Spleen (tissue), 7 donors: ENCODE measurements around the gene MCTP1.

Experiments
- POLR2A ChIP-seq, 3 donors: fragments of 450-650 bp; IDR thresholded peaks; one replicate each; pipeline ENCODE4 v1.5.1; 2017; ENCODE audit warnings: antibody characterized with exemption in 3 of 3, mild to moderate bottlenecking in 1 of 3
- POLR2AphosphoS5 ChIP-seq, 3 donors: sonication (generic); formaldehyde crosslinking; IDR thresholded peaks; one replicate each; pipeline ENCODE4 v1.5.1; 2017; ENCODE audit warnings: antibody characterized with exemption in 3 of 3
- TF ChIP-seq, protein P1 (sequence below), 11 experiments: fragments of 200-600 bp in 7 of 11; fragments of 450-650 bp in 4 of 11; sonication (generic) in 4 of 11; IDR thresholded peaks in 8 of 11; conservative IDR thresholded peaks in 3 of 11; 1 replicate in 7 of 11; 2 replicates in 4 of 11; pipeline versions ENCODE4 v1.4.0 to v1.8.0; 2016 to 2021; ENCODE audit warnings: antibody characterized with exemption in 11 of 11, inconsistent platforms in 4 of 11, mild to moderate bottlenecking in 1 of 11
- donor health status: DM: no; HTN: no; CAD: no; lungs with moderate emphysema.
- donor health status: DM: no; HTN: no; CAD: no.
- donor health status: DM: no; HTN: no; CAD: no.

DNA sequence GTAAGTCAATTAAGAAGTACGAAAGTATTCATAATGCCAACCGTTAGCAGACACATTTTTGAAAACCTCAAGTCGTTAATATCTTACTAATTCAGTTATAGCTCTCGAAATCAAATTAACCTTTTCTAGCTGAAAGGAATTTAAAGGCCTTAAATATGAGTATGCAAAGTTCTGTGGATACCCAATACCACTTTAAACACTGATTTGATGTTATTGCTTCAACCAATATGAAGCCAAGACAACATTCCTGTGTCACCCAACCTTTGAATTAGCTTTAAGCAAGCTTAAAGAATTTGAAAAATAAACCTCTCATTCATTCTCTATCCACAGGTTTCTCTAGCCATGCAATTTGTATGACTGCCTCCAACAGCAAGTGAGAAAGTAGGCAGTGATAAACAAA, 204.5 kb downstream of the MCTP1 start:
- TF ChIP-seq POLR2A (IDR thresholded peaks at IDR 0.05) (no peak), POLR2AphosphoS5 (IDR thresholded peaks at IDR 0.05) (no peak)
- TF ChIP-seq, protein P1, sequence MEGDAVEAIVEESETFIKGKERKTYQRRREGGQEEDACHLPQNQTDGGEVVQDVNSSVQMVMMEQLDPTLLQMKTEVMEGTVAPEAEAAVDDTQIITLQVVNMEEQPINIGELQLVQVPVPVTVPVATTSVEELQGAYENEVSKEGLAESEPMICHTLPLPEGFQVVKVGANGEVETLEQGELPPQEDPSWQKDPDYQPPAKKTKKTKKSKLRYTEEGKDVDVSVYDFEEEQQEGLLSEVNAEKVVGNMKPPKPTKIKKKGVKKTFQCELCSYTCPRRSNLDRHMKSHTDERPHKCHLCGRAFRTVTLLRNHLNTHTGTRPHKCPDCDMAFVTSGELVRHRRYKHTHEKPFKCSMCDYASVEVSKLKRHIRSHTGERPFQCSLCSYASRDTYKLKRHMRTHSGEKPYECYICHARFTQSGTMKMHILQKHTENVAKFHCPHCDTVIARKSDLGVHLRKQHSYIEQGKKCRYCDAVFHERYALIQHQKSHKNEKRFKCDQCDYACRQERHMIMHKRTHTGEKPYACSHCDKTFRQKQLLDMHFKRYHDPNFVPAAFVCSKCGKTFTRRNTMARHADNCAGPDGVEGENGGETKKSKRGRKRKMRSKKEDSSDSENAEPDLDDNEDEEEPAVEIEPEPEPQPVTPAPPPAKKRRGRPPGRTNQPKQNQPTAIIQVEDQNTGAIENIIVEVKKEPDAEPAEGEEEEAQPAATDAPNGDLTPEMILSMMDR (IDR thresholded peaks at IDR 0.05 in 8 of 11, conservative IDR thresholded peaks at IDR 0.05 in 3 of 11): no peak
